Uterus (tissue), 4 donors: Measurements from ENCODE around the gene CORO7. TPM values are rescaled to one million over a fixed set of nuclear protein-coding genes. Genes with fewer than 3 reads are reported as not detected.

ENCODE experiments used
- DNase-seq, 2 donors: peaks; one replicate each; pipeline ENCODE4 v3.0.0-alpha.2; 2019 to 2020
- H3K27ac ChIP-seq, 2 donors: fragments of 200-600 bp; sonication (generic); 1 replicate in 1 of 2; 2 replicates in 1 of 2; pipeline ENCODE4 v1.5.1; 2016 to 2018
- H3K27me3 ChIP-seq, 2 donors: fragments of 200-600 bp; sonication (generic); one replicate each; pipeline ENCODE4 v1.5.1; 2018 to 2019; ENCODE audit warnings: control low read depth in 1 of 2
- H3K36me3 ChIP-seq, 2 donors: fragments of 200-600 bp; sonication (generic); one replicate each; pipeline ENCODE4 v1.5.1; 2019; ENCODE audit warnings: control low read depth in 1 of 2
- H3K4me1 ChIP-seq, 2 donors: fragments of 200-600 bp; sonication (generic); one replicate each; pipeline ENCODE4 v1.5.1; 2018 to 2019; ENCODE audit warnings: control low read depth in 1 of 2
- H3K4me3 ChIP-seq, 2 donors: fragments of 200-600 bp; sonication (generic); 1 replicate in 1 of 2; 2 replicates in 1 of 2; pipeline ENCODE4 v1.5.1; 2018 to 2019; ENCODE audit warnings: mild to moderate bottlenecking in 1 of 2
- H3K9me3 ChIP-seq, 2 donors: fragments of 200-600 bp; sonication (generic); one replicate each; pipeline ENCODE4 v1.5.1; 2019; ENCODE audit warnings: control low read depth in 1 of 2
- POLR2A ChIP-seq, 2 donors: fragments of 450-650 bp; IDR thresholded peaks; one replicate each; pipeline ENCODE4 v1.6.1; 2016; ENCODE audit warnings: antibody characterized with exemption in 2 of 2, mild to moderate bottlenecking in 1 of 2, moderate library complexity in 1 of 2
- intact Hi-C: fragments of 100-400 bp; cut with DNase I; formaldehyde crosslinking; loops from one replicate; pipeline ENCODE4 v1.15.1; 2023; ENCODE audit warnings: low total_unique reads
- small RNA-seq: library from RNA; depleted of rRNA; stranded (forward); fragments of <200 nt; gene quantifications from one replicate; pipeline ENCODE3, GENCODE V24; 2016
- total RNA-seq, 4 donors: library from RNA; depleted of rRNA in 3 of 4; stranded (reverse); fragments of >200 nt in 3 of 4; gene quantifications; one replicate each; pipeline versions ENCODE4 v1.1.0 to v1.2.4, GENCODE V29; 2014 to 2023
- TF ChIP-seq, protein P1 (sequence below), 4 experiments: fragments of 200-600 bp in 2 of 4; fragments of 450-650 bp in 2 of 4; sonication (generic) in 2 of 4; IDR thresholded peaks; one replicate each; pipeline ENCODE4 v1.5.1; 2016 to 2019; ENCODE audit warnings: antibody characterized with exemption in 4 of 4, mild to moderate bottlenecking in 2 of 4, moderate library complexity in 1 of 4
- donor health status: DM: yes; HTN: yes; CAD: no.

The CORO7 gene
- total RNA-seq, 4 donors from 2014 or later, result 13.8 to 52.1 (median 30.0) TPM

GRCh38 chr16:4309833-4310266 lies 106.5 kb downstream of the CORO7 start:
- Histone ChIP-seq H3K27ac (no peak overlapping the region), H3K4me1 (no peaks in the 10 kb centered on the region), H3K9me3 (no peaks in the 10 kb centered on the region), H3K4me3 (no peak overlapping the region), H3K36me3 (no peaks in the 10 kb centered on the region), H3K27me3 (no peaks in the 10 kb centered on the region)
- TF ChIP-seq, protein P1, sequence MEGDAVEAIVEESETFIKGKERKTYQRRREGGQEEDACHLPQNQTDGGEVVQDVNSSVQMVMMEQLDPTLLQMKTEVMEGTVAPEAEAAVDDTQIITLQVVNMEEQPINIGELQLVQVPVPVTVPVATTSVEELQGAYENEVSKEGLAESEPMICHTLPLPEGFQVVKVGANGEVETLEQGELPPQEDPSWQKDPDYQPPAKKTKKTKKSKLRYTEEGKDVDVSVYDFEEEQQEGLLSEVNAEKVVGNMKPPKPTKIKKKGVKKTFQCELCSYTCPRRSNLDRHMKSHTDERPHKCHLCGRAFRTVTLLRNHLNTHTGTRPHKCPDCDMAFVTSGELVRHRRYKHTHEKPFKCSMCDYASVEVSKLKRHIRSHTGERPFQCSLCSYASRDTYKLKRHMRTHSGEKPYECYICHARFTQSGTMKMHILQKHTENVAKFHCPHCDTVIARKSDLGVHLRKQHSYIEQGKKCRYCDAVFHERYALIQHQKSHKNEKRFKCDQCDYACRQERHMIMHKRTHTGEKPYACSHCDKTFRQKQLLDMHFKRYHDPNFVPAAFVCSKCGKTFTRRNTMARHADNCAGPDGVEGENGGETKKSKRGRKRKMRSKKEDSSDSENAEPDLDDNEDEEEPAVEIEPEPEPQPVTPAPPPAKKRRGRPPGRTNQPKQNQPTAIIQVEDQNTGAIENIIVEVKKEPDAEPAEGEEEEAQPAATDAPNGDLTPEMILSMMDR (IDR thresholded peaks at IDR 0.05), result peak in 3 of 4 experiments; percentile 4 to 26 (median 17)
- TF ChIP-seq POLR2A (IDR thresholded peaks at IDR 0.05), result no peak
- intact Hi-C loops, result no loop called here
- DNase-seq, result no peak

- no peak overlapping the region for H3K4me3 ChIP-seq
- H3K36me3 ChIP-seq, result no peaks in the 10 kb centered on the region
- no peaks in the 10 kb centered on the region for H3K9me3 ChIP-seq
- no peak for DNase-seq
- no peaks in the 10 kb centered on the region for H3K27me3 ChIP-seq
- no peak overlapping the region for H3K27ac ChIP-seq
- TF ChIP-seq POLR2A (IDR thresholded peaks at IDR 0.05), result no peak
- TF ChIP-seq, protein P1 (IDR thresholded peaks at IDR 0.05), result no peak
- no peaks in the 10 kb centered on the region for H3K4me1 ChIP-seq
- intact Hi-C loops, result no loop called here
Measured at GRCh38 chr16:4309102-4309832, 107.1 kb downstream of the CORO7 start.

DNA sequence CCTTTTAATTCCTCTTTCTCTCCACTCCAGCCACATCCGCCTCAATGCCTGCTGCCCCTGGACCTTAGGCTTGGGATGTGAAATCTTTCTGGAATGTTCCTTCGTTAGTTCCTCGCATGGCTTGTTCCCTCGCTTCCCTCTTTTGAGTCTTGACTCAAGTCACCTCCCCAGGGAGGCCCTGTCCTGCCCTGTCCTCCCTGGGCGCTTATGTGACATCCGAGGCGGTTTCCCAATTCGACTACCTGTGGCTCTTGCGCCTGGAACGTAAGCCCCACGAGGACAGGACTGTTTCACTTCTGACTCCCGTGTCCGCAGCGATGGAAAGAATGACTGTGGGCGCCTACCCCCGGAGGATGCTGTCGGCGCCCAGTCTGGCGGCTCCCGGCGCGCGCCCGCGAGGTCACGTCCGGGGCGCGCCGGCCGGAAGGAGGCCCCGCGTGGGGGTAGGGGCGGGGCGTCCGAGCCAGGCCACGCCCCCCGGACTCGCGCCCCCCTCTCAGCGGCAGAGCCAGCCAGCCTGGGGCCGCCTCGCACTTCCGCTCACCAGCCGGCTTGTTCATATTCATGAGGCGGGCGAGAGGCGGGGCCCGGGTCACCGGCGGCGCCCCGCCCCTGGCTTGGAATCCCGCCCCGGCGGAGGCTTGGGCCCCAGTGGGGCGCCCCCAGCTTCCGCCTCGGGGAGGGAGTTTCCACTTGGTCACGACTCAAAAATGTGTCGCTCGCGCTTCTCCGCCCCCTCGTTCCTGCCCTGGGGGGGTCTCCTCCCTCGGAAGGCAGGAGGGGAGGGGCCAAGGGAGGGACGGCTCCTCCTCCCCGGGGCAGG lies 109.0 kb downstream of the CORO7 start:
- TF ChIP-seq POLR2A (IDR thresholded peaks at IDR 0.05), result peak in 1 of 2 donors; percentile 45
- TF ChIP-seq, protein P1 (IDR thresholded peaks at IDR 0.05), result peak in 1 of 4 experiments; percentile 5
- H3K36me3 ChIP-seq, result no peaks in the 10 kb centered on the region
- H3K4me3 ChIP-seq, result peak overlapping the region; percentile 25 to 46
- no peaks in the 10 kb centered on the region for H3K27me3 ChIP-seq
- no peaks in the 10 kb centered on the region for H3K4me1 ChIP-seq
- peak; percentile 91 to 97 for DNase-seq
- H3K27ac ChIP-seq, result peak overlapping the region; percentile 75 to 83
- no peaks in the 10 kb centered on the region for H3K9me3 ChIP-seq
- intact Hi-C loops, result no loop called here

DNA sequence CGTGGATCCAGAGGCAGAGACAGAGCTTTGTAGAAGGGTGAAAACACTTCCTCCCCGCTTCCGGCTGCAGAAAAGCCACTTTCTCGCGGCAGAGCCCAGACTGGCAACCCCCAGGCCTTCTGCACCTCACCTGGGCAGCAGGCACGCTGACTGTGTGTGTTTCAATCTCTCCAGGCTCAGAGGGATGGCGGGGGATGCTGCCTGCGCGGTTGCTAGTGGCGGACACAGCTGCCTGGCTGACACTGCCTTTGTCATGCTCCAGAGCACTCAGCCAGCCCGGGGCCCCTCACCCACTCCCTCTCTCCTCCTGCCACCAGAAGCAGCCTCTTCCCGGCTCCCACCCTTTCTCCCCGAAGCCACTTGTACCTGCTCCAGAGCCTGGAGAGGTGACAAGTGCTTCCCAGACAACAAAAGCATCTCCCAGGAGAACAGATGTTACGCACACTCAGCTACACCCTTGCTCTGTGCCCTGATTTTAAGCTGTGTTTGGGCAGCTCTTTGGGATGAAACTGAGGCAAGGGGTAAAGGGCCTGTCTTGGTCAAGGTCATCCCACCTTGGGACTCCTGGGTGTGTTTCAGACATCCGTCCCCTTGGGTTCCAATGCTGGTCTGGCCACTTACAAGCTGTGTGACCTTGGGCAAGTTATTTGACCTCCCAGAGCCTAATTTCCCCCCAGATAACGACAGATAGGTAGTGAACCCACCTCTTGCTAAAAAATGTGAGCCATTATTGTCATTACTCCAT lies 109.8 kb downstream of the CORO7 start:
- TF ChIP-seq, protein P1 (IDR thresholded peaks at IDR 0.05), result no peak
- no peak for TF ChIP-seq POLR2A (IDR thresholded peaks at IDR 0.05)
- intact Hi-C loops, result no loop called here
- H3K9me3 ChIP-seq, result no peaks in the 10 kb centered on the region
- DNase-seq, result peak in 1 of 2 donors; percentile 35
- no peaks in the 10 kb centered on the region for H3K36me3 ChIP-seq
- peak overlapping the region; percentile 75 to 83 for H3K27ac ChIP-seq
- H3K4me3 ChIP-seq, result peak overlapping the region in 1 of 2 donors; percentile 46
- no peaks in the 10 kb centered on the region for H3K27me3 ChIP-seq
- no peaks in the 10 kb centered on the region for H3K4me1 ChIP-seq

Small RNAs within 50 kb of the gene (small RNA-seq; reads per million reads assigned to genes)
- not detected for gene AC012676.2

Other genes starting within 250 kb of the CORO7 start
- 10 to 100 TPM in 1 of 4 donors, 1 to 10 TPM in 2, under 1 TPM in 1; 0.29 to 10.1 (median 7.6) TPM for gene SRL, start 174.5 kb downstream of the CORO7 start, total RNA-seq
- gene TFAP4, start 143.6 kb downstream of the CORO7 start, total RNA-seq, result 10 to 100 TPM in 2 of 4 donors, 1 to 10 TPM in 2; 2.1 to 18.7 (median 8.2) TPM
- gene GLIS2, start 100.5 kb downstream of the CORO7 start, total RNA-seq, result 10 to 100 TPM in 1 of 4 donors, 1 to 10 TPM in 3; 2.9 to 55.8 (median 5.1) TPM
- 100 to 1,000 TPM in 1 of 4 donors, 10 to 100 TPM in 2, 1 to 10 TPM in 1; 8.9 to 438 (median 35.3) TPM for gene PAM16, start 65.3 kb downstream of the CORO7 start, total RNA-seq
- gene VASN, start 44.7 kb downstream of the CORO7 start, total RNA-seq, result 10 to 100 TPM in 3 of 4 donors, 1 to 10 TPM in 1; 3.6 to 49.0 (median 19.9) TPM
- 10 to 100 TPM; 13.8 to 44.9 (median 36.4) TPM for gene DNAJA3, start 9.3 kb upstream of the CORO7 start, total RNA-seq
- gene NMRAL1, start 58.0 kb upstream of the CORO7 start, total RNA-seq, result 100 to 1,000 TPM in 1 of 4 donors, 10 to 100 TPM in 3; 37.0 to 320 (median 59.3) TPM
- 10 to 100 TPM; 13.2 to 43.1 (median 34.1) TPM for gene HMOX2, start 59.8 kb upstream of the CORO7 start, total RNA-seq
- 10 to 100 TPM in 2 of 4 donors, 1 to 10 TPM in 2; 5.0 to 40.6 (median 11.1) TPM for gene CDIP1, start 122.2 kb upstream of the CORO7 start, total RNA-seq
- gene C16orf96, start 139.7 kb upstream of the CORO7 start, total RNA-seq, result under 1 TPM in 3 of 4 donors, not detected in 1; 0.26 to 0.35 (median 0.30) TPM
- 10 to 100 TPM in 2 of 4 donors, 1 to 10 TPM in 1, not detected in 1; 2.8 to 31.1 (median 23.5) TPM for gene UBALD1, start 198.3 kb upstream of the CORO7 start, total RNA-seq
- gene MGRN1, start 208.2 kb upstream of the CORO7 start, total RNA-seq, result 100 to 1,000 TPM in 1 of 4 donors, 10 to 100 TPM in 3; 19.0 to 107 (median 68.6) TPM